ENCODE data around the gene HIPK4. TPM values are rescaled to one million over a fixed set of nuclear protein-coding genes. Genes with fewer than 3 reads are reported as not detected.

Gene HIPK4
- polyA plus RNA-seq, 1 experiment, result 0.09 TPM

GRCh38 chr19:40407714-40408597 lies 18.0 kb upstream of the HIPK4 start:
- ChIA-PET POLR2A (interaction anchor here (0.9 kb wide), 1 partner anchor 18 kb away, joined by 3 read pairs; no protein-coding TSS in a partner anchor), CTCF (interaction anchor here (1.6 kb wide), 1 partner anchor 13 kb away, joined by 5 read pairs; no protein-coding TSS in a partner anchor)
- no peak for DNase-seq (ENCODE audit: low read depth, low spot score)
- no peak overlapping the region for H3K4me3 ChIP-seq (ENCODE audit: low read depth, low read length)
- H3K9me3 ChIP-seq (ENCODE audit: control insufficient read depth, insufficient read depth, low read length), result no peaks in the 10 kb centered on the region
- no peak overlapping the region for H3K27ac ChIP-seq (ENCODE audit: low read depth, low read length)
- no peaks in the 10 kb centered on the region for H3K27me3 ChIP-seq (ENCODE audit: control insufficient read depth, insufficient read depth, low read length)
- TF ChIP-seq, protein P1, sequence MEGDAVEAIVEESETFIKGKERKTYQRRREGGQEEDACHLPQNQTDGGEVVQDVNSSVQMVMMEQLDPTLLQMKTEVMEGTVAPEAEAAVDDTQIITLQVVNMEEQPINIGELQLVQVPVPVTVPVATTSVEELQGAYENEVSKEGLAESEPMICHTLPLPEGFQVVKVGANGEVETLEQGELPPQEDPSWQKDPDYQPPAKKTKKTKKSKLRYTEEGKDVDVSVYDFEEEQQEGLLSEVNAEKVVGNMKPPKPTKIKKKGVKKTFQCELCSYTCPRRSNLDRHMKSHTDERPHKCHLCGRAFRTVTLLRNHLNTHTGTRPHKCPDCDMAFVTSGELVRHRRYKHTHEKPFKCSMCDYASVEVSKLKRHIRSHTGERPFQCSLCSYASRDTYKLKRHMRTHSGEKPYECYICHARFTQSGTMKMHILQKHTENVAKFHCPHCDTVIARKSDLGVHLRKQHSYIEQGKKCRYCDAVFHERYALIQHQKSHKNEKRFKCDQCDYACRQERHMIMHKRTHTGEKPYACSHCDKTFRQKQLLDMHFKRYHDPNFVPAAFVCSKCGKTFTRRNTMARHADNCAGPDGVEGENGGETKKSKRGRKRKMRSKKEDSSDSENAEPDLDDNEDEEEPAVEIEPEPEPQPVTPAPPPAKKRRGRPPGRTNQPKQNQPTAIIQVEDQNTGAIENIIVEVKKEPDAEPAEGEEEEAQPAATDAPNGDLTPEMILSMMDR (IDR thresholded peaks at IDR 0.05; ENCODE audit: low read depth, low read length), result no peak

DNA sequence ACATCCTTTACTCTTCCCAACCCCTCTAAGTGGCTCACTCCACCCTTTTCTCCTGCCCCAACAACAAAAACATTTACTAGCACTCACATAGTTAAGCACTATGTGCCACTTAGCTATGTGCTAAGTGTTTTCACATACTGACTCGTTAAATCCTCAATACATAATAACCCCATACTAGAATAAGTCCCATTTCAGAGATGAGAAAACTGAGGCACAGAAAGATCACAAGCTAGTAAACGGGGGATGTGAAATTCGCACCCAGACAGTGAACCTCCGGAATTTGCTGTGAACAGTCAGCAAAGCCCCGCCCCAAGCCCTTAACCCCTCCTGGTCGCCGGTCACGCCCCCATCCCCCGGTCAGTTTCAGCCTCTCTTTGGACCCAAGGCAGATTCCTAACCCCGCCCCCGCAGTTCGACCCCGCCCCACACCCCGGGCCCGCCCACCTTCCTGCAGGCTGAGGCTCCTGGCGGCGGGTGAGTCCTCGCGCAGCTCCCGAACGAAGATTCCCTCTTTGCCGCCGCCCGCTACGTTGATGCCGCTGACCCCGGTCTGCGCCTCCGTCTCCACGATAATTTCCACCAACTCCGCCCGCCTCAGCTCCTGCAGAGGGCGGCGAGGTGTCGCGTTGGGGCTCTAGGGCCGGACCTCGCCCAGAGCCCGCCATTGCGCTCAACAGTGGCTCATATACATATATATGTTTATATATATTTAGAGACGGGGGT lies 13.4 kb upstream of the HIPK4 start:
- H3K27me3 ChIP-seq (ENCODE audit: control insufficient read depth, insufficient read depth, low read length), result no peaks in the 10 kb centered on the region
- H3K4me3 ChIP-seq (ENCODE audit: low read depth, low read length), result peak overlapping the region; percentile 63
- ChIA-PET POLR2A (interaction anchor here (0.6 to 1.9 kb wide), 5 partner anchors 18 to 484 kb away, joined by 3 to 12 read pairs (median 8); partner anchors contain the start of genes C19orf47, PLD3 and SERTAD1), CTCF (interaction anchor here (0.6 to 1.9 kb wide), 4 partner anchors 17 to 98 kb away, joined by 3 to 11 read pairs (median 3); no protein-coding TSS in a partner anchor)
- H3K27ac ChIP-seq (ENCODE audit: low read depth, low read length), result peak overlapping the region; percentile 47
- TF ChIP-seq, protein P1 (IDR thresholded peaks at IDR 0.05; ENCODE audit: low read depth, low read length), result no peak
- DNase-seq (ENCODE audit: low read depth, low spot score), result peak; percentile 82
- H3K9me3 ChIP-seq (ENCODE audit: control insufficient read depth, insufficient read depth, low read length), result no peaks in the 10 kb centered on the region; the same call in 1 of the 2 replicates

- H3K9me3 ChIP-seq (ENCODE audit: control insufficient read depth, insufficient read depth, low read length), result no peaks in the 10 kb centered on the region; the same call in 1 of the 2 replicates
- H3K4me3 ChIP-seq (ENCODE audit: low read depth, low read length), result no peak overlapping the region
- no peaks in the 10 kb centered on the region for H3K27me3 ChIP-seq (ENCODE audit: control insufficient read depth, insufficient read depth, low read length)
- TF ChIP-seq, protein P1 (IDR thresholded peaks at IDR 0.05; ENCODE audit: low read depth, low read length), result no peak
- POLR2A ChIA-PET, result no interaction called here
- CTCF ChIA-PET, result no interaction called here
- no peak for DNase-seq (ENCODE audit: low read depth, low spot score)
- H3K27ac ChIP-seq (ENCODE audit: low read depth, low read length), result no peak overlapping the region
Observed at GRCh38 chr19:40400559-40400958, 10.6 kb upstream of the HIPK4 start.

DNA sequence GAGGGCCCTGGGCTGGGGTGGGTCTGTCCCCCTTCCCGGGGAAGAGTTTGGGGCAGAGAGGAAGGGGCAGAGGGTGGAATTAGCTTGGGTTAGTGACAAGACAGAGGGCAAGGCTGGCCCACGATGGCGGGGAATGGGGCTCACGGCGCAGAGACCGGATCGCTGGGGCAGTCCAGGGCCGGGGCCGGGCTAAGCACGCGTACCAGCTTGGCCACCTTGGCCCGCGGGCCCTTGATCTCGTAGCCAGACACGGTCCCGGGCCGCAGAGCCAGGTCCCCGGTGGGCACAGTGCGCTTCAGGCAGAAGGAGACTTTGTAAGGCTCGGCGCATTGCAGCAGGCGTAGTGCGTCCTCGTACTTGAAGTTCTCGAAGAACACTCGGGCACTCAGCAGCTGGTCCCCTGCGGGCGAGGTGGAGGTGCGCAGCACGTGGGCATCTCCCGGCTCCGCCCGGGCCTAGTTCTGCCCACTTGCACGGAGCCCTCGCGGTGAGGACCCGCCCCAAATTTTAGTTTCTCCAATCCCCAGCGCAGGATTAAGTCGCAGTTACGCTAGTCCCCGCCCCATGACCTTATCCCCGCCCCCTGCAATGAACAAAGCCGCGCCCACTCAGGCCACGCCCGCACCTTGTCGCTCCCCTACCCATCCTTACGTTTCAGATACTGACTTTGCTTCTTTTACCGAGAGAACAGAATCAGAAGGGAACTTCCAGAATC lies 8.6 kb upstream of the HIPK4 start:
- TF ChIP-seq, protein P1 (IDR thresholded peaks at IDR 0.05; ENCODE audit: low read depth, low read length), result no peak
- Histone ChIP-seq H3K9me3 (ENCODE audit: control insufficient read depth, insufficient read depth, low read length) (no peaks in the 10 kb centered on the region; the same call in 1 of the 2 replicates), H3K27me3 (ENCODE audit: control insufficient read depth, insufficient read depth, low read length) (no peaks in the 10 kb centered on the region), H3K4me3 (ENCODE audit: low read depth, low read length) (no peak overlapping the region), H3K27ac (ENCODE audit: low read depth, low read length) (no peak overlapping the region)
- ChIA-PET CTCF (no interaction called here), POLR2A (no interaction called here)
- no peak for DNase-seq (ENCODE audit: low read depth, low spot score)

Data from AG04450 (cell line).